Mesenchymal stem cell (in vitro differentiated cells and primary cell): ENCODE results near the gene CACNA1S.

Experiments
- DNase-seq: peaks from one replicate; pipeline ENCODE4 v3.0.0-alpha.2; 2013
- H2AFZ ChIP-seq: one replicate; pipeline ENCODE4 v1.6.1; 2013; ENCODE audit warnings: low read depth, mild to moderate bottlenecking, control low read depth, inconsistent platforms, low read length, moderate library complexity
- H2AK5ac ChIP-seq: 2 replicates; pipeline ENCODE4 v1.6.1; 2013; ENCODE audit warnings: low read length, moderate library complexity, mild to moderate bottlenecking, inconsistent platforms; ENCODE audit not compliant: severe bottlenecking
- H2BK120ac ChIP-seq: one replicate; pipeline ENCODE4 v1.6.1; 2013; ENCODE audit warnings: low read depth, mild to moderate bottlenecking, inconsistent platforms, low read length, moderate library complexity
- H2BK12ac ChIP-seq, 2 experiments: one replicate each; pipeline ENCODE4 v1.6.1; 2013; ENCODE audit warnings: inconsistent platforms in 2 of 2, low read length in 2 of 2, mild to moderate bottlenecking in 2 of 2, moderate library complexity in 2 of 2, control low read depth in 1 of 2
- H2BK15ac ChIP-seq: one replicate; pipeline ENCODE4 v1.6.1; 2013; ENCODE audit warnings: mild to moderate bottlenecking, low read depth, inconsistent platforms; ENCODE audit not compliant: poor library complexity, severe bottlenecking
- H2BK5ac ChIP-seq: 2 replicates; pipeline ENCODE4 v1.6.1; 2013; ENCODE audit warnings: low read depth, mild to moderate bottlenecking, low read length, control low read depth, inconsistent platforms; ENCODE audit not compliant: poor library complexity, severe bottlenecking
- H3K14ac ChIP-seq, 2 experiments: one replicate each; pipeline ENCODE4 v1.6.1; 2013; ENCODE audit warnings: inconsistent platforms in 2 of 2, low read length in 2 of 2, control low read depth in 1 of 2, mild to moderate bottlenecking in 1 of 2, moderate library complexity in 1 of 2
- H3K18ac ChIP-seq, 2 experiments: one replicate each; pipeline ENCODE4 v1.6.1; 2013; ENCODE audit warnings: inconsistent platforms in 2 of 2, low read length in 2 of 2, control low read depth in 1 of 2, low read depth in 1 of 2, mild to moderate bottlenecking in 1 of 2
- H3K23ac ChIP-seq, 2 experiments: one replicate each; pipeline ENCODE4 v1.6.1; 2013; ENCODE audit warnings: inconsistent platforms in 2 of 2, low read length in 2 of 2, mild to moderate bottlenecking in 2 of 2, moderate library complexity in 2 of 2, control low read depth in 1 of 2
- H3K27ac ChIP-seq: 2 replicates; pipeline ENCODE4 v1.5.1; 2013; ENCODE audit warnings: mild to moderate bottlenecking, moderate library complexity, low read length, control low read depth, inconsistent platforms; ENCODE audit not compliant: poor library complexity, severe bottlenecking
- H3K27me3 ChIP-seq, 2 experiments: 2 replicates each; pipeline versions ENCODE4 v1.6.1 to v1.7.0; 2013; ENCODE audit warnings: low read length in 2 of 2, mild to moderate bottlenecking in 2 of 2, moderate library complexity in 2 of 2, control low read depth in 1 of 2, inconsistent platforms in 1 of 2; ENCODE audit not compliant: control insufficient read depth in 1 of 2, insufficient read depth in 1 of 2
- H3K36me3 ChIP-seq, 2 experiments: 2 replicates each; pipeline versions ENCODE4 v1.6.1 to v1.7.0; 2013; ENCODE audit warnings: low read length in 2 of 2, control low read depth in 1 of 2, inconsistent platforms in 1 of 2, low read depth in 1 of 2, mild to moderate bottlenecking in 1 of 2; ENCODE audit not compliant: insufficient read depth in 2 of 2, control insufficient read depth in 1 of 2
- H3K4ac ChIP-seq, 2 experiments: one replicate each; pipeline ENCODE4 v1.6.1; 2013; ENCODE audit warnings: inconsistent platforms in 2 of 2, low read length in 2 of 2, mild to moderate bottlenecking in 2 of 2, moderate library complexity in 2 of 2, control low read depth in 1 of 2, low read depth in 1 of 2
- H3K4me1 ChIP-seq: 2 replicates; pipeline ENCODE4 v1.6.1; 2013; ENCODE audit warnings: low read depth, low read length, control low read depth; ENCODE audit not compliant: control insufficient read depth, insufficient read depth
- H3K4me2 ChIP-seq: 2 replicates; pipeline ENCODE4 v1.6.1; 2013; ENCODE audit warnings: low read length, mild to moderate bottlenecking, inconsistent platforms; ENCODE audit not compliant: poor library complexity, severe bottlenecking
- H3K4me3 ChIP-seq, 2 experiments: 2 replicates each; pipeline versions ENCODE4 v1.5.1 to v1.7.0; 2013; ENCODE audit warnings: low read length in 2 of 2, mild to moderate bottlenecking in 2 of 2, control low read depth in 1 of 2, low read depth in 1 of 2; ENCODE audit not compliant: insufficient read depth in 1 of 2
- H3K79me1 ChIP-seq: replicated peaks from 2 replicates; pipeline ENCODE4 v1.6.1; 2013; ENCODE audit warnings: mild to moderate bottlenecking, control low read depth, low read length, inconsistent platforms; ENCODE audit not compliant: poor library complexity, severe bottlenecking
- H3K9ac ChIP-seq: 2 replicates; pipeline ENCODE4 v1.7.0; 2013; ENCODE audit warnings: mild to moderate bottlenecking, low read length, moderate library complexity
- H3K9me3 ChIP-seq: 2 replicates; pipeline ENCODE4 v1.7.0; 2013; ENCODE audit warnings: mild to moderate bottlenecking, low read length; ENCODE audit not compliant: control insufficient read depth
- H4K8ac ChIP-seq: one replicate; pipeline ENCODE4 v1.6.1; 2013; ENCODE audit warnings: inconsistent platforms, mild to moderate bottlenecking, low read length, moderate library complexity
- H4K91ac ChIP-seq: one replicate; pipeline ENCODE4 v1.6.1; 2013; ENCODE audit warnings: mild to moderate bottlenecking, low read length, inconsistent platforms
- WGBS: methylation state at CpG from one replicate; pipeline ENCODE4 v1.1.7; 2013; ENCODE audit warnings: mixed read lengths; 5-methylcytosine and 5-hydroxymethylcytosine counted together

The CACNA1S gene

GRCh38 chr1:201023920-201024624 is 88.2 kb downstream of the CACNA1S start:
- H3K27ac ChIP-seq, result no peak overlapping the region
- H3K9ac ChIP-seq, result no peak overlapping the region
- 44% methylated on average over 13 of the region's 17 CpGs for WGBS
- H3K79me1 ChIP-seq, result peaks cover 10% of the 10 kb centered on the region
- no peak overlapping the region for H3K4ac ChIP-seq
- no peaks in the 10 kb centered on the region for H3K36me3 ChIP-seq
- peaks cover 0 to 13% of the 10 kb centered on the region in 2 experiments for H3K27me3 ChIP-seq
- H3K4me2 ChIP-seq, result peak overlapping the region; percentile 40
- H2AK5ac ChIP-seq, result no peak overlapping the region
- no peak overlapping the region for H2BK5ac ChIP-seq
- no peak for DNase-seq
- H3K18ac ChIP-seq, result no peak overlapping the region
- H3K4me1 ChIP-seq, result peaks cover 39% of the 10 kb centered on the region
- H4K91ac ChIP-seq, result peak overlapping the region; percentile 12
- no peak overlapping the region for H3K4me3 ChIP-seq
- no peaks in the 10 kb centered on the region for H3K9me3 ChIP-seq
- peak overlapping the region in 1 of 2 experiments; percentile 35 for H2BK12ac ChIP-seq
- H2BK120ac ChIP-seq, result no peak overlapping the region
- H2BK15ac ChIP-seq, result peak overlapping the region; percentile 67
- H2AFZ ChIP-seq, result no peak overlapping the region
- peak overlapping the region; percentile 56 for H4K8ac ChIP-seq
- no peak overlapping the region for H3K23ac ChIP-seq
- no peak overlapping the region for H3K14ac ChIP-seq

GRCh38 chr1:201023517-201023902 is 88.7 kb downstream of the CACNA1S start, which contains the start of gene KIF21B:
TSS of gene KIF21B (minus strand) at chr1:201023714. CDS start at chr1:201023383, 331 bp downstream.
- H3K18ac ChIP-seq, result peak within 1 kb of the TSS; percentile 79 to 80
- DNase-seq, result peak; percentile 71
- H3K4ac ChIP-seq, result peak within 1 kb of the TSS in 1 of 2 experiments; percentile 37
- peak within 1 kb of the TSS; percentile 67 for H2BK15ac ChIP-seq
- H3K14ac ChIP-seq, result peak within 1 kb of the TSS in 1 of 2 experiments; percentile 80
- H3K79me1 ChIP-seq, result peaks cover 10% of the 10 kb centered on the region
- H4K91ac ChIP-seq, result peak within 1 kb of the TSS; percentile 62
- H3K4me3 ChIP-seq, result peak within 1 kb of the TSS; percentile 67 to 79
- no peak within 1 kb of the TSS for H2BK120ac ChIP-seq
- no peak within 1 kb of the TSS for H2BK5ac ChIP-seq
- peak within 1 kb of the TSS; percentile 63 for H2AFZ ChIP-seq
- H3K4me2 ChIP-seq, result peak within 1 kb of the TSS; percentile 99
- H3K9ac ChIP-seq, result peak within 1 kb of the TSS; percentile 22
- H3K4me1 ChIP-seq, result peaks cover 39% of the 10 kb centered on the region
- H4K8ac ChIP-seq, result peak within 1 kb of the TSS; percentile 56
- peak within 1 kb of the TSS; percentile 53 to 61 for H2BK12ac ChIP-seq
- peaks cover 0 to 13% of the 10 kb centered on the region in 2 experiments for H3K27me3 ChIP-seq
- no peaks in the 10 kb centered on the region for H3K36me3 ChIP-seq
- H3K23ac ChIP-seq, result peak within 1 kb of the TSS in 1 of 2 experiments; percentile 86
- WGBS, result 2% methylated on average over 38 of the region's 53 CpGs
- no peak within 1 kb of the TSS for H3K27ac ChIP-seq
- H3K9me3 ChIP-seq, result no peaks in the 10 kb centered on the region
- peak within 1 kb of the TSS; percentile 3 for H2AK5ac ChIP-seq

- Histone ChIP-seq H2AFZ (peak overlapping the region; percentile 63), H3K4me1 (peaks cover 43% of the 10 kb centered on the region), H3K79me1 (peaks cover 15% of the 10 kb centered on the region), H3K4me2 (peak overlapping the region; percentile 99), H3K18ac (peak overlapping the region; percentile 79 to 80), H2BK120ac (no peak overlapping the region), H2AK5ac (peak overlapping the region; percentile 3), H3K14ac (peak overlapping the region in 1 of 2 experiments; percentile 80), H3K4ac (peak overlapping the region in 1 of 2 experiments; percentile 37), H4K91ac (peak overlapping the region; percentile 62), H3K9ac (peak overlapping the region; percentile 22), H3K4me3 (peak overlapping the region; percentile 67 to 79), H3K9me3 (no peaks in the 10 kb centered on the region), H2BK12ac (peak overlapping the region; percentile 53 to 61), H4K8ac (peak overlapping the region; percentile 40), H2BK15ac (peak overlapping the region; percentile 54), H3K27ac (no peak overlapping the region), H3K23ac (peak overlapping the region in 1 of 2 experiments; percentile 86), H3K36me3 (no peaks in the 10 kb centered on the region), H2BK5ac (no peak overlapping the region), H3K27me3 (peaks cover 0 to 13% of the 10 kb centered on the region in 2 experiments)
- 5% methylated on average over 38 of the region's 56 CpGs for WGBS
- DNase-seq, result peak; percentile 44
Measured at GRCh38 chr1:201022820-201023516, 89.3 kb downstream of the CACNA1S start.

- Histone ChIP-seq H2BK5ac (no peak overlapping the region), H4K91ac (no peak overlapping the region), H3K23ac (peak overlapping the region in 1 of 2 experiments; percentile 73), H3K27me3 (peaks cover 0 to 15% of the 10 kb centered on the region in 2 experiments), H4K8ac (no peak overlapping the region), H3K18ac (peak overlapping the region in 1 of 2 experiments; percentile 80), H3K14ac (peak overlapping the region in 1 of 2 experiments; percentile 47), H3K36me3 (no peaks in the 10 kb centered on the region), H3K9me3 (no peaks in the 10 kb centered on the region), H3K4ac (no peak overlapping the region), H3K79me1 (peaks cover 20% of the 10 kb centered on the region), H2BK120ac (no peak overlapping the region), H3K9ac (no peak overlapping the region), H2AFZ (no peak overlapping the region), H3K27ac (no peak overlapping the region), H2BK12ac (peak overlapping the region in 1 of 2 experiments; percentile 61), H3K4me2 (peak overlapping the region; percentile 99), H3K4me3 (peak overlapping the region; percentile 67 to 79), H2AK5ac (peak overlapping the region; percentile 3), H2BK15ac (no peak overlapping the region), H3K4me1 (peaks cover 48% of the 10 kb centered on the region)
- 82% methylated on average over 2 of the region's 2 CpGs for WGBS
- no peak for DNase-seq
Measured at GRCh38 chr1:201022493-201022819, 89.8 kb downstream of the CACNA1S start.
